ENCODE measurements around the gene MACROH2A2.
"Not testable (repeated sequence)": the region's sequence is repeated elsewhere in the genome, so short reads cannot be mapped to it uniquely, and the experiment has no call there.

The MACROH2A2 gene

GRCh38 chr10:70106958-70107791, 54.5 kb downstream of the MACROH2A2 start:
- DNase-seq, result peak; percentile 61

DNA sequence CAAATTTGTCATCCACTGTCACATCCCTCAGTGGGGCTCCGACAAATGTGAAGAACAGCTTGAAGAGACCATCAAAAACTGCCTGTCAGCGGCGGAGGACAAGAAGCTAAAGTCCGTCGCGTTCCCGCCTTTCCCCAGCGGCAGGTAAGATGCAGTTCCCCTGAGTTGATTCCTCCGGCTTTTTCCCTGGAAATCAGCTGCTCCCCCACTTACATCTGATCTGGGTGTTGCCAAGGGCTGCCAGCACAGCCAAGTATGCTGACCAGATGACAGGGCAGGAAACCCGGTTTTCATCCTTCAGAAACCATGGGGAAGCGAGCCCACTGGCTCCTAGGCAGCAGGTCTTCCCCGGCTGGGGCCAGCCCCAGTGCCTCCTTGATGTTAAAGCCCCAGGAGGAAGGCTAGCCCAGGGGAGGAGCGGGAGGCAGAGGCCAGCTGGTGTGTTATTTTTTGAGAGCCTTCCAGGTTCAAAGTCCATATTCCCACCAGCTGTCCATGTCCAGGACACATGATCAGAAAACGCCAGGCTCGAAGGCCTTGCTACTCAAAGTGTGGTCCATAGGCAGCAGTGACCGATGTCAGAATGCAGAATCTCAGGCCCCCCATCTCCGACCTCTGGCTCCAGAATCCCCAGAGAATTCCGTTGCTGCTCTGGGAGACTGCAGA, 56.6 kb downstream of the MACROH2A2 start:
- DNase-seq, result no peak

DNA sequence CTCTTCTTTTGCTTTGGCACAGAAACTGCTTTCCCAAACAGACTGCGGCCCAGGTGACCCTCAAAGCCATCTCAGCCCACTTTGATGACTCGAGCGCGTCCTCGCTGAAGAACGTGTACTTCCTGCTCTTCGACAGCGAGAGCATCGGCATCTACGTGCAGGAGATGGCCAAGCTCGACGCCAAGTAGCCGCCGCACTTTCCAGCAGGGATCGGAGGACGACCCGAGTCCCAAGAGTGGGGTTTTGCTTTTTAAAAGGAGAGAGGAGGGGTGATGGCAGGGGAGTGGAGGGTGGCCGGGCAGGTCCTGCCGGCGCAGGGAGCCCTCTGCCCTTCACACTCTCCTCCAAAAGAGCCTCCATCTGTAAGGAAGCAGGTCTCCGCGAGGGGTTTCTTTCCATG, 58.9 kb downstream of the MACROH2A2 start:
- DNase-seq, result no peak

DNA sequence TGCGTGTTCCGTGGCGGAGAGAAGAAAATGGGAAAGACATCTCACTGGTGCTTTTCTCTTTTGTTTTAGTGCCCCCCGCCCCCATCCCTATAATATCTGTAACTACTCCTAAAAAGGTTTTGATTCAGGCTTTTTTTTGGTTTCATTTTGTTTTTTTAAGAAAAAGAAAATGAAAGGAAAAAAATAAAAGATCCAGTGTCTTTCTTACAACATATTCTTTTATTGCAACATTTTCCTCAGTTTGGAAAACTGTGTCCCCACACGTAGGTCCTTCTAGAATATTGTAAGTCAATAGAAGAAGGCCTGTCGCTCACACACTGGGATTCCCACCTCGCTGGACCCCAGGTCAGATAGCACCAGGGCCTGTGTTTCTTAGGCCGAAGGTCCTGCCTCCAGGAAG, 59.4 kb downstream of the MACROH2A2 start:
- no peak for DNase-seq

- DNase-seq, result no peak
Measured at GRCh38 chr10:70114902-70115301, 62.3 kb downstream of the MACROH2A2 start.

- peak; percentile 24 for DNase-seq
Measured at GRCh38 chr10:70115948-70116682, 63.5 kb downstream of the MACROH2A2 start.

GRCh38 chr10:70117646-70118045, 65.0 kb downstream of the MACROH2A2 start:
- no peak for DNase-seq

- no peak for DNase-seq
Measured at GRCh38 chr10:70118196-70118595, 65.5 kb downstream of the MACROH2A2 start.

DNA sequence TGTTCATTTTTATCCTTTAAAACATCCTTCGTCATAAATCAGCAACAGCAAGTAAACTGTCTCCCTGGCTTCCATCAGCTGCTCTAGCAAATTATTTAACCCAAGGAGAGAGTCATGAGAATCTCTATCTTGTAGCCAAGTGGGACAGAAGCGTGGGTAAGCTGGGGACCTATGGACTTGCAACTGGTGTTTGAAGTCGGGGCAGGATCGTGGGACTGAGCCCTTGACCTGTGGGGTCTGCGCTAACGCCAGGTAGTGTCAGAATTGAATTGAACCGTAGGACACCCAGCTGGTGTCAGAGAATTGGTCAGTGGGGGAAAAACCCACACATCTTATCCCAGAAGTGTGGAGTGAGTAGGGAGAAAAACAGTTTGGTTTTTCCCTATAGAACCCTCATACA, 66.6 kb downstream of the MACROH2A2 start:
- DNase-seq, result no peak

DNA sequence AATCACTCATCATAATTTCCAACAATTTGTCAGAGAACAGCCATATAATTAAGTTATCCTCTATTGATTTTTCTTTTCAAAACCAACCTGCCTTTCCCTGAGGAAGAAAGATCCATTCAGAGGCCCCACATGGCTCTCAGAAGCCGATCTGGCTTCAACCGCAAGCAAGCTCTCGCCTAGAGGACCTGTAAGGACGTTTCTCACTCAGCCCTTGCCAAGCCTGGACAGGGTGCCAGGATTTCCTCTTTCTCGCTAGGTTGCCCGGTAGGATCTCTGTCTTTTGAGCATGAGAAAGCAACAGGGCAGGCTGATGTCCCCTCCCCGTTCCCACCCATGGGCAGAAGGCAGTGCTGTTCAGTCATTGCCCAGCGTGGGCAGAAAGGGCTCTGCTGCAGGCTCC, 67.0 kb downstream of the MACROH2A2 start:
- DNase-seq, result no peak

GRCh38 chr10:70120417-70120816, 67.8 kb downstream of the MACROH2A2 start:
- no peak for DNase-seq

GRCh38 chr10:70121281-70121949, 68.8 kb downstream of the MACROH2A2 start:
- DNase-seq, result no peak

- DNase-seq, result no peak
Measured at GRCh38 chr10:70122742-70123141, 70.1 kb downstream of the MACROH2A2 start.

- DNase-seq, result not testable (repeated sequence)
Measured at GRCh38 chr10:70123166-70123565, 70.5 kb downstream of the MACROH2A2 start.

DNA sequence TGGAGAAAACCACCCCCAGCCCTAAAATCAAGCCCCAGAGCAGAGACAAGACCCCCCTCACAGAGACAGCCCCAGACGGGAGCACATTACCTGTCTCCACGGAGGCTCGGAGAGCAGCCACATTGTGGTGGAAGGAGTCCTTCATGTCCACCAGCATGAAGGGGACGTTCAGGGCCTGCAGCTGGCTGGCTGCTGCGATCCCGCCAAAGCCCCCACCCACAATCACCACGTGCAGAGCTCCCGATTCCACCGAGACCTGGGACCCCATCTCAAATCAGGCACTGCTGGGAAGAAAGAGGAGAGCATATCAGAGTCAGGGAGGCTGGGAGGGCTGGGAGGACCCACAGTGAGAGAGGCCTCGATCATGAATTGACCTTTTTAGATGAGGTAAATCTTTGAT, 71.2 kb downstream of the MACROH2A2 start:
- no peak for DNase-seq

GRCh38 chr10:70124415-70124814, 71.8 kb downstream of the MACROH2A2 start:
- DNase-seq, result no peak

DNA sequence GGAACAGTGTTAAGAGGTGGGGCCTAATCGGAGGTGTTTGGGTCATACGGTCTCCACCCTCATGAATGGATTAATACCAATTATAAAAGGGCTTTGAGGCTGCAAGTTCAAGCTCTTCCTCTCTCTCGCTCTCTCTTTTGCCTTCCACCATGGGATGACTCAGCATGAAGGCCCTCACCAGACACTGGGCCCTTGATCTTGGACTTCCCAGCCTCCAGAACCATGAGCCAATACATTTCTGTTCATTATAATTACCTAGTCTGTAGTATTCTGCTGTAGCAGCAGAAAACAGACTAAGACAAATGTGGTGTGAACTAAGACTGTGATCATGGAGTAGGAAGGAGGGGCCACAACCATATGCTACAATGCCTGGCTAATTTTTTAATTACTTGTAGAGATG, 72.3 kb downstream of the MACROH2A2 start:
- no peak for DNase-seq

GRCh38 chr10:70125918-70126552, 73.4 kb downstream of the MACROH2A2 start:
- no peak for DNase-seq

GRCh38 chr10:70126700-70127395, 74.2 kb downstream of the MACROH2A2 start:
- DNase-seq, result no peak

DNA sequence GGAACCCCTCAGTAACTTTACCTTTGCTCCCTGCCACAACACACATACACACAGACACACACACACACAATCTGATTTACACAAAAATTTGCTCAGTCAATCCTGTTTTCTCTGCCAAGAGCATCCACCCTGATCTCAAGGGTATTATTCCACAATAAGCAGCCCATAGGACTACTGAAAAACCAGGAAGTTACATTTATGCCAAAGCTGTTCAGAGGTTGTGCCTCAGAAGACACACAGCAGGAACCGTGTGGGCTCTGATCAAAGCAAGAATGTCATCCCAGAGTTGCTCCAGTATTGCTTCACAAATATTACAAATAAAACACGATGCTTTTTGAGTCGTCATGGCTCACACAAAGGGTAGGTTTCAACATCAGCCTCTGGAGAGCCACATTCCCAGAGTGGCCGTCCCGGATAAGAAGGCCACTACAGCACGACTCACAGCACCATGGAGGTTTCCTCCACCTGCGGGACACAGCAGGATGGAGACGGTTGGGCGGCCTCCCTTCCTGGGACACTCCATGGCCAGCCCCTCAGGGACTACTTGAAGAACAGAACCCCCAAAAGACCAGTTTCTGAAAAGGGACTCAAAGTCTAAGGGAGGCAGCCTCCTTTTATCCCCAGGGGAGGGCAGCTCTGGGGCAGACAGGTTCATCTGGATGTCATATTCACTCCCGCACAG, 78.4 kb downstream of the MACROH2A2 start:
- DNase-seq, result no peak

DNA sequence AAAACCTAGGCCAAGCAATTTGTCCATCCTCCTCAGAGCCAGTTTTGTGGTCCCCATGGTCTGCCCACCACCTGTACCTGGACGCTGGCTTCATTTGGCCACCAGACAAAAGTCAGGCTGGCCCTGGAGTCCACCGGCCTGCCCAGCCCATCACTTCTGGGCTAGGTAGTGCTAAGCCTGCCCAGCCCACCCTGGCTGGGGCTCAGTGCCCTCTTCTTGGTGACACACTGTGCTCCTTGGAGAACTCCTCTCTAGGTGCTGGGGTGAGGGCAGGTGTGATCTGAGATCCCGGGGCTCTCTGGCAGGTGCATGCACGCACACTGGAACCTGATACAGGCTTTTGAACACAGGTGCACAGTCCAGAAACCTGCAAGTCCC, 78.9 kb downstream of the MACROH2A2 start:
- DNase-seq, result peak; percentile 2
